AG20443 (cell line): ENCODE data around the gene GTPBP4.

Experiments used
- DNase-seq: peaks from one replicate; pipeline ENCODE4 v3.0.0; 2012; ENCODE audit warnings: low spot score, mixed read lengths

GTPBP4 gene

DNA sequence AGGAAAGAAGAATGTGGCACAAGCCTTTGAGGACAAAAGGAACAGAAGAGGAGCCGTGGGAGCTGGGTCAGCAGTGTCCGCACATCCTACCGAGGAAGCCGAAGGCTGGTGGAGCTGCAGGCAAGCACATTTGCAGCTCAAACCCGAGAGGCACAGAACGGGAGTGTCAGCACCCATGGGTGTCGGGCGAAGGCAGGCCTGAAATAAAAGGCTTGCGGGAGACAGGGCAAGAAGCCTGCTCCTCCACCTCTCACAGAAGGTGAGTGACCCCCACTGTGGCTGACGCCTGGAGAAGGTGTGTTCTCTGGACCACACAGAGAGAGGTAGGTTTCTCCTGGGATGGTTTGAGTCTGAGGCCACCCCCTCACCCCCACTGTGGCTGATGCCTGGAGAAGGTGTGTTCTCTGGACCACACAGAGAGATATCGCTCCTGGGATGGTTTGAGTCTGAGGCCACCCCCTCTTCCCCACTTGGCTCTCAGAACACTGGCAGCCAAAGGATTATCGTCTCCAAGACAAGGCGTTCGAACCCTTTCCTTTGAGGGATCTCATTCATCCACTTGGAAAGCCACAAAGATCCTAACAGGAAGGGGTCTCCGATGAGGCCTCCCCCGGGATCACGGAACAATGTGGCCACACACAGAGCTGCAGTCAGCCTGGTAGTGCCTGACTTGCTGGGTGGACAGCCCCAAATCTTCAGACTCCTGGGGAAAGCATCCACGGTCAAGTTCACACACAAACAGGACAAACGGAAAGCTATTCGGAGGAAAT lies 21.6 kb upstream of the GTPBP4 start:
- DNase-seq: no peak

- DNase-seq: no peak
These were observed 19.6 kb upstream of the GTPBP4 start for GRCh38 chr10:968546-969199.

DNA sequence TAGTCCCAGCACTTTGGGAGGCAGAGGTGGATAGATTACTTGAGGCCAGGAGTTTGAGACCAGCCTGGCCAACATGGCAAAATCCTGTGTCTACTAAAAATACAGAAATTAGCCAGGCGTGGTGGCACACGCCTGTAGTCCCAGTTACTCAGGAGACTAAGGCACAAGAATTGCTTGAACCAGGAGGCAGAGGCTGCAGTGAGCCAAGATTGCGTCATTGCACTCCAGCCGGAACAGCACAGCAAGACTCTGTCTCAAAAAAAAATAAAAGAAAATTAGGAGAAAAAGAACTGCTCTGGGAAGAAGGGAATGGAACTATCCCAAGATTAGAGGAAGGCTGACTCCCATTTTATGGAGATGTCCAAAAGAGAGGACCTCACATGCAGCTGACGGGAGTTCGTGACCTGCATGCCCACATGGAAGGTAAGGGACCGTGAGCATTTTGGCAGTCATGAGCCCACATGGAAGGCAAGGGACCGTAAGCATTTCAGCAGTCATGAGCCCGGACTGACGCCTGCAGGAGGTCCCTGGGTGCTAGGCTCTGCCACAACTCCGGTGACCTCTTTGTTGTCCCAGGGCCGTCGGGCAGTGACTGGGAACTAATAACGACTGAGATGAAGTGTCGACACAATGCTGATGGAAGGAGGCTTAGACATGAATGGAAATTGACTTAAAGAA lies 18.6 kb upstream of the GTPBP4 start:
- no peak for DNase-seq

- DNase-seq: peak; percentile 53
These were observed 17.7 kb upstream of the GTPBP4 start for GRCh38 chr10:970311-971149.

DNA sequence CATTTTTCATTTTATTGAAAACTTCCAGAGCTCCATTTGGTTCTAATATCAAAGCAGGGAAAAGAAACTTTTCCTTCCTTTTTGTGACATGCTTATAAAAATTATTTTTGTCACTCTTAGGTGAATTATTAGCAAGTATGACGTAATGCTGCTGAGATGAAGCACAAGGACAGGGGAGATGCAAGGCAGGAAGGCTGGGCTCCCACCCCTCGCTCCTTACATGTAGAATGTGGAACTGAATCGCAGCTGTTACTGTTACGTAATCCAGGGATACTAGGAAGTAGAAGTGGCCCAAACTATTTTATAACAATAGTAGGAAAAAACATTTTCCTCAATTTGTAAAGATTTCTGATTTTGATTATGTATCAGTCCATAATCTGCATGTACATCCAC lies 17.1 kb upstream of the GTPBP4 start:
- DNase-seq: no peak

GRCh38 chr10:971613-972012 lies 16.6 kb upstream of the GTPBP4 start:
- no peak for DNase-seq

DNA sequence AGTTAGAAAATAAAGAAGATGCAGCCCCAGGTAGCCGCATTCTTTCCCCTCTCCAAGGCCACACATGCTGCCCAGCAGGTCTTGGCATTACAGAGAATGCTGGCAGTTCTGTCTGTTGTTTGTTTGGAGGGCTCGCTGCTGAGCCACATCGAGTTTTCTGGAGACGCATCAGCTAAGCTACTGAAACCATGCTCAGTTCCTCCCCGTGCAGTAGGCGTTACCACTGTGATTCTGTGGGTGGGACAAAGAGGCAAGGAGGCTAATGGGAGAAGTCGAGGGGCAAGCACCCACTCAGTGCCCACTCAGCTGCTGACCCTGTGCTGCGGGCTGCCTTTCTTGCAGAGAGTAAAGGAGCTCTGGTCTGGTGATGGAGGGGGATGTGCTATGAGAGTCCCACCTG lies 15.5 kb upstream of the GTPBP4 start:
- DNase-seq: no peak

DNA sequence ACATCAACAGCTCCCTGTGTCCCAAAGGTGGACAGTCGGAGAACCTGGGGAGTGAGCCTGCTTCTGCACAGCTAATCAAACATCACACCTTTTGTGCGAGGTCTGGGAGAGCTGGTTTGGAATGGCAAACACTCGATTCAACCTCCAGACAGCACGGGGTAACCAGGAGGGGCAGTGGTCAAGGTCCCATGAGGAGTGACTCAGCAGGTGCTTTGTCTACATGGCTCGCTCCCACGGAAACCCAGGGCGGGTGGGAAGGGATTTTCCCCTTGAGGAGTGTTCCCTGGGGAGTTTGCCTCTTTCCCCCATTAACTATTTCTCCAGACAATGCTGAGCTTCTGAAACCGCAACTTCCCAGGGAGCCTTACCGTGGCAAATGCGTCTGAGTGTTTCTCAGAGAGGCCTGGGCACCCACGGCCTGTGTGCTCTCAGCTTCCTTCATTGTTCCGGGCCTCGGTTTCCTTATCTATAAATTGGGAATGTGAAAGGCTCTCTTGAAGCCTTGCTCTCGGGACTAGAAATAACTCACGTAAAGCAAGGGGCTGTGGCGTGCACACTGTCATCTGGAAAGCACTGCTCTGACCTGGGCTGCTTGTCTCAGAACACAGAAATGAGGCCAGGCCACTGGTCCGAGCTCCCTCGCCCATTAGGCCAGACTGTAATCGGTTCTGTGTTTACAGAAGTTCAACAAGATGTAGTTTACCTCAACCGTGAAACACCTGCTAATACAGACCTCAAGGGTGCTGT lies 14.0 kb upstream of the GTPBP4 start:
- no peak for DNase-seq

DNA sequence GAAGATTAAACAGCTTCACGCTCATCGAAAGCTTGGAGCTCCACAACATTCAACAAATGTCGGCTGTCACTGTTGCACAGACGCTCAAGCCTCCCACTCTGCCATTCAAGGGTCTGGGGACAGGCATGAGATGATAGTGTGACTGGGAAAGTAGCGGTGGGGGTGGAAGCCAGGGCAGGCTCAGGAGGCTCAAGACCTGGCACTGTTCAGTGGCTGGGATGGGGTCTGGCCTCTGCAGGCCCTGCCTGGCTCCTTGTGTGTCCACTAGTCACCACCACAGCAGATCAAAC lies 13.5 kb upstream of the GTPBP4 start:
- DNase-seq: no peak

DNA sequence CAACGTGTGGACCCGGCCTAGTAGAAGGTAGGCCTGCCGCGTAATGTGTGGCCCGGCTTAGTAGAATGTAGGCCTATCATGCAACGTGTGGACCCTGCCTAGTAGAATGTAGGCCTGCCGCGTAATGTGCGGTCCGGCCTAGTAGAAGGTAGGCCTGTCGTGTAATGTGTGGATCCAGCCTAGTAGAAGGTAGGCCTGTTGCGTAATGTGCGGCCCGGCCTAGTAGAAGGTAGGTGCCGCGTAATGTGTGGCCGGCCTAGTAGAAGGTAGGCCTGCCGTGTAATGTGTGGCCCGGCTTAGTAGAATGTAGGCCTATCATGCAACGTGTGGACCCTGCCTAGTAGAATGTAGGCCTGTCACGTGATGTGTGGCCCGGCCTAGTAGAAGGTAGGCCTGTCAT lies 11.9 kb upstream of the GTPBP4 start:
- no peak for DNase-seq

GRCh38 chr10:978826-979421 lies 9.3 kb upstream of the GTPBP4 start:
- no peak for DNase-seq

GRCh38 chr10:980468-981093 lies 7.7 kb upstream of the GTPBP4 start:
- no peak for DNase-seq

DNA sequence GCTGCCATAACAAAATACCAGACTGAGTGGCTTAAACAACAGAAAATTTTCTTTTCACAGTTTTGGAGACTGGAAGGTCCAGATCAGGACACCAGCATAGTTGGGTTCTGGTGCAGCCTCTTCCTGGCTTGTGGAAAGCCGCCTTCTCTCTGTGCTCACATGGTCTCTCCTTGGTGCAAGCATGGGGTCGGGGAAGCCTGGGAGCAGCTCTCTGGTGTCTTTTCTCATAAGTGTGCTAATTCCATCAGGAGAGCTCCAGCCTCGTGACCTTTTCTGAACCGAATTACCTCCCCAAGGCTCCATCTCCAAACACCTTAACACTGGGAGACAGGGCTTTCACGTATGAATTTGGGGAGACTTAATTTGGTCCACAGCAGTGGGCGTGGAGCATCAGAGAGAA lies 4.8 kb upstream of the GTPBP4 start:
- no peak for DNase-seq

GRCh38 chr10:983971-984655 lies 4.1 kb upstream of the GTPBP4 start:
- no peak for DNase-seq

DNA sequence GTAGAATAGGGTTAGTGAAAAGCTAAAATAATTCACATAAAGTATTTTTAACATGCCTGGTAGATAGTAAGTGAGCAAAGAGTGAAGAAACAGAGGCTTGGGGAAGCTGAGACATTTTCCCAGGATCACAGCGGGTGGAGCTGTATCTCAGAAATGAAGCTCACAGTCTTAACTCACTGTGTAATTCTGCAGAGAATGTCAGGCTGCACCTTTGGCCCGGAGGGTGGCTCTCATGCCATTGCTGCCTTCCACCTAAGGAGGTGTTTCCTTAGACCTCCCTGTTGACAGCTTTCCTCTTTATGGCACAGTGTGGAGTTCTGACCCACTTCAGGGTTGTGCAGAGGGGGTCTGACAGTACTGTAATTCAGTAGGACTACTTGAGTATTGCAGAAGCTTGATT lies 2.9 kb upstream of the GTPBP4 start:
- no peak for DNase-seq

DNA sequence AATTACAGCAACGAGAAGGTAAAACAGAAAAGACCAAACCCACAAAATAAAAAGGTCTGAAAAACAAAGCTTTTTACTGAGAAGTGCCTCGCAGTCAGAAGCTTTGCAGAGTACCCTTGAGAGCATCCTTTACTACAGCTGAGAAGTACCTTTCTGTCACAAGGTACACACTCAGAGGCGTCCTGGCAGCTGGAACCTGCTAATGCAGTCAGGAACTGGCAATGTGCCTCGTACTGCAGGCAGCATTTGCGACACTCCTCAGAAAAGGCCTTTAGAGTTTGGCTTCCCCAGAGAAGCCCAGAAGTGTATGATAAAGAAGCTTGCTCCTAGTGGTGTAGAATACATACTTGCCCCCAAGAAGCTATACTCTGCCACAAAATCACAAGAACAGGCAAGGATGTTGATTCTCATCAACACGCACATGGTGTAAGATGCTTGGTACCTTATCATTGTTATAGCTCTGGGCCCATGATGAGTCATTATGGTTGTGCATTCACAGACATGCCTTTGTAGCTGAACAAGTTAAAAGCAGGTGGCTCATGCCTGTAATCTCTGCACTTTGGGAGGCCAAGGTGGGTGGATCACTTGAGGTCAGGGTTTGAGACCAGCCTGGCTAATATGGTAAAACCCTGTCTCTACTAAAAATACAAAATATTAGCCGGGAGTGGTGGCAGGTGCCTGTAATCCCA lies 2.0 kb upstream of the GTPBP4 start:
- no peak for DNase-seq

- DNase-seq: peak; percentile 73
These were observed 1.2 kb upstream of the GTPBP4 start for GRCh38 chr10:986881-987619.

DNA sequence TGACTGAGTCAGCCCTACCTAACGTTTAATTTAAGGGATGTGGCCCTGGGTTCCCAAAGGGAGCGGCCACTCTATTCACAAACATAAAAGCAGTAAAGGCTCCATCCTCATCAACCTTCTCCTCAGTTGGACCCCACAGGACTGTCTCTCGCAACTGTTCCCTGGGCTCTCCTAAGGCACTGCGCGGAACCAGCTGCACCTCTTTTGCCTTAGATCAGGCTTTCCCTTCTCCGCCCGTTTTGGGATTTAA lies 689 bp upstream of the GTPBP4 start:
- DNase-seq: no peak
